Endodermal cell (in vitro differentiated cells): Measurements from ENCODE around the gene TNFSF8. TPM values are rescaled to one million over a fixed set of nuclear protein-coding genes. Genes with fewer than 3 reads are reported as not detected.

Experiments used
- DNase-seq: peaks from one replicate; pipeline ENCODE4 v3.0.0-alpha.2; 2017
- H3K27ac ChIP-seq: 2 replicates; pipeline ENCODE4 v1.5.1; 2013; ENCODE audit warnings: mild to moderate bottlenecking, low read depth, low read length, moderate library complexity
- H3K27me3 ChIP-seq: 2 replicates; pipeline ENCODE4 v1.6.1; 2013; ENCODE audit warnings: mild to moderate bottlenecking, low read length, moderate library complexity; ENCODE audit not compliant: insufficient read depth, control insufficient read depth, poor library complexity, severe bottlenecking
- H3K36me3 ChIP-seq: 2 replicates; pipeline ENCODE4 v1.7.0; 2013; ENCODE audit warnings: mild to moderate bottlenecking, low read length, moderate library complexity; ENCODE audit not compliant: control insufficient read depth, insufficient read depth
- H3K4me1 ChIP-seq: one replicate; pipeline ENCODE4 v1.7.0; 2013; ENCODE audit warnings: low read length; ENCODE audit not compliant: control insufficient read depth, insufficient read depth
- H3K4me3 ChIP-seq: 2 replicates; pipeline ENCODE4 v1.5.1; 2013; ENCODE audit warnings: mild to moderate bottlenecking, low read length, moderate library complexity
- H3K9ac ChIP-seq: 2 replicates; pipeline ENCODE4 v1.6.1; 2013; ENCODE audit warnings: mild to moderate bottlenecking, low read length, moderate library complexity; ENCODE audit not compliant: poor library complexity, severe bottlenecking; ENCODE audit errors: extremely low read depth
- H3K9me3 ChIP-seq: 2 replicates; pipeline ENCODE4 v1.6.1; 2013; ENCODE audit warnings: mild to moderate bottlenecking, low read length, moderate library complexity; ENCODE audit not compliant: control insufficient read depth
- H3K27ac Mint-ChIP-seq: 2 replicates; pipeline ENCODE4 v1.8.0; 2020; ENCODE audit warnings: mixed read lengths
- H3K27me3 Mint-ChIP-seq: 2 replicates; pipeline ENCODE4 v1.8.0; 2021; ENCODE audit warnings: mild to moderate bottlenecking, mixed read lengths; ENCODE audit not compliant: insufficient read depth
- H3K36me3 Mint-ChIP-seq: 2 replicates; pipeline ENCODE4 v1.8.0; 2020; ENCODE audit warnings: low read depth, mixed read lengths
- H3K4me1 Mint-ChIP-seq: 2 replicates; pipeline ENCODE4 v1.8.0; 2020; ENCODE audit warnings: mixed read lengths
- H3K4me3 Mint-ChIP-seq: 2 replicates; pipeline ENCODE4 v1.8.0; 2020; ENCODE audit warnings: mild to moderate bottlenecking, moderate library complexity, mixed read lengths
- H3K9me3 Mint-ChIP-seq: 2 replicates; pipeline ENCODE4 v1.8.0; 2020; ENCODE audit warnings: mild to moderate bottlenecking, mixed read lengths
- WGBS, 2 experiments: methylation state at CpG; one replicate each; pipeline versions ENCODE4 v1.1.5 to v1.1.7; 2013; ENCODE audit warnings: missing lambda C conversion rate in 2 of 2, mixed read lengths in 1 of 2; ENCODE audit not compliant: insufficient coverage in 1 of 2, insufficient read length in 1 of 2; 5-methylcytosine and 5-hydroxymethylcytosine counted together
- total RNA-seq, 2 donors: library from RNA; stranded (reverse); fragmentation: NEBNext Ultra II Directional in 1 of 2; extraction: Animal tissue kit (Norgen Biotek cat#: 25700) in 1 of 2; gene quantifications; 2 replicates in 1 of 2; 3 replicates in 1 of 2; pipeline ENCODE4 v1.2.1, GENCODE V29; 2021
- TF ChIP-seq, protein P1 (sequence below): fragments of 200-600 bp; sonication (generic); conservative IDR thresholded peaks from 2 replicates; pipeline ENCODE4 v1.5.0; 2021; ENCODE audit warnings: antibody characterized with exemption, mild to moderate bottlenecking

TNFSF8 gene
- total RNA-seq, 2 donors from 2014 or later = not detected

DNA sequence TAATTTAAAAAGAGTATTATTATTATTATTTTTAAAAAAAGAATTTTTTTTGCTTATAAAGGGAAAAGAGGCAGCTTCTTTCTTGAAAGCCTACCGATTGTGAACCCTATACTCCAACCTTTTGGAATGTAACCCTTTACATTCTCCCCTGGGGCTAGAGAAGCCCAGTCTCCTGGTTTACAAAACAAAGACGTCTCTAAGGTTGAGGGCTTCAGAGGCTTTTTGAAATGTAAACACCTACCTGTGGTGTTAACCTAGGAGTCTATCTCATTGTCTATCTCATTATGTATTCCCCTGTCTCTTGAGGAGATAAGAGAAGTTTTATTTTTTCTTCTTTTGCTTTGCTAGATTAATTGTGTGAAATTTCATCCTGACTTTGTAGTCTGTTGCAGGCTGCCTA is 4.7 kb downstream of the TNFSF8 start:
- TF ChIP-seq, protein P1, sequence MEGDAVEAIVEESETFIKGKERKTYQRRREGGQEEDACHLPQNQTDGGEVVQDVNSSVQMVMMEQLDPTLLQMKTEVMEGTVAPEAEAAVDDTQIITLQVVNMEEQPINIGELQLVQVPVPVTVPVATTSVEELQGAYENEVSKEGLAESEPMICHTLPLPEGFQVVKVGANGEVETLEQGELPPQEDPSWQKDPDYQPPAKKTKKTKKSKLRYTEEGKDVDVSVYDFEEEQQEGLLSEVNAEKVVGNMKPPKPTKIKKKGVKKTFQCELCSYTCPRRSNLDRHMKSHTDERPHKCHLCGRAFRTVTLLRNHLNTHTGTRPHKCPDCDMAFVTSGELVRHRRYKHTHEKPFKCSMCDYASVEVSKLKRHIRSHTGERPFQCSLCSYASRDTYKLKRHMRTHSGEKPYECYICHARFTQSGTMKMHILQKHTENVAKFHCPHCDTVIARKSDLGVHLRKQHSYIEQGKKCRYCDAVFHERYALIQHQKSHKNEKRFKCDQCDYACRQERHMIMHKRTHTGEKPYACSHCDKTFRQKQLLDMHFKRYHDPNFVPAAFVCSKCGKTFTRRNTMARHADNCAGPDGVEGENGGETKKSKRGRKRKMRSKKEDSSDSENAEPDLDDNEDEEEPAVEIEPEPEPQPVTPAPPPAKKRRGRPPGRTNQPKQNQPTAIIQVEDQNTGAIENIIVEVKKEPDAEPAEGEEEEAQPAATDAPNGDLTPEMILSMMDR = no peak
- no peaks in the 10 kb centered on the region for H3K9me3 ChIP-seq
- H3K27me3 ChIP-seq = peaks cover 73% of the 10 kb centered on the region
- H3K4me3 Mint-ChIP-seq = no peak overlapping the region
- no peak overlapping the region for H3K27ac ChIP-seq
- H3K27me3 Mint-ChIP-seq = peaks cover 92% of the 10 kb centered on the region
- peaks cover 7% of the 10 kb centered on the region for H3K4me1 ChIP-seq
- H3K36me3 ChIP-seq = no peaks in the 10 kb centered on the region
- no peak overlapping the region for H3K9ac ChIP-seq
- H3K27ac Mint-ChIP-seq = no peak overlapping the region
- peaks cover 42% of the 10 kb centered on the region for H3K4me1 Mint-ChIP-seq
- H3K4me3 ChIP-seq = no peak overlapping the region
- no peaks in the 10 kb centered on the region for H3K36me3 Mint-ChIP-seq
- 0% methylated on average over 2 of the region's 2 CpGs; no CpG with 5 or more reads in 1 of the 2 experiments for WGBS, 2 experiments
- H3K9me3 Mint-ChIP-seq = no peaks in the 10 kb centered on the region
- no peak for DNase-seq

DNA sequence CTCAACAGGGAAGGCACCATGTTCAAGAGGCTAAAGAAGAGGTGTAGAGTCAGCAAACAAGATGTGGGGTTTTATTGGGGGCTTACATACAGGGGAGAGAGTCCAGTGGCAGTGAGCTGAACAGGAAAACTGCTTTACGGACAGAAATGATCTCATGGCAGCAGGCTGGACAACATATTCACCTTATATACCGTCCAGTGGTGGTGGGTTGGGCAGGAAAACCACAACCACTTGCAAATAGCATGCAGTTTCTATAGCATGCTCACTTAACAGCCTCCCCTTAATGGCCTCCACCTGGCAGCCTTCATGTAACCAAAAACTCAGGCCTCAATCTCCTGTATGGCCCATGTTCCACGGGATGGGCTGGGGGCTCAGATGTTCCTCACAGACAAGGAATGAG is 5.4 kb downstream of the TNFSF8 start:
- H3K27me3 ChIP-seq = peaks cover 73% of the 10 kb centered on the region
- H3K4me3 ChIP-seq = no peak overlapping the region
- H3K36me3 ChIP-seq = no peaks in the 10 kb centered on the region
- TF ChIP-seq, protein P1 = no peak
- H3K27ac Mint-ChIP-seq = no peak overlapping the region
- H3K4me1 ChIP-seq = peaks cover 6% of the 10 kb centered on the region
- peaks cover 42% of the 10 kb centered on the region for H3K4me1 Mint-ChIP-seq
- peaks cover 92% of the 10 kb centered on the region for H3K27me3 Mint-ChIP-seq
- no peak for DNase-seq
- H3K27ac ChIP-seq = no peak overlapping the region
- H3K4me3 Mint-ChIP-seq = no peak overlapping the region
- H3K9ac ChIP-seq = no peak overlapping the region
- no peaks in the 10 kb centered on the region for H3K9me3 ChIP-seq
- H3K36me3 Mint-ChIP-seq = no peaks in the 10 kb centered on the region
- H3K9me3 Mint-ChIP-seq = no peaks in the 10 kb centered on the region
- 72 to 80% methylated on average over 2 to 3 of the region's 3 CpGs for WGBS, 2 experiments

DNA sequence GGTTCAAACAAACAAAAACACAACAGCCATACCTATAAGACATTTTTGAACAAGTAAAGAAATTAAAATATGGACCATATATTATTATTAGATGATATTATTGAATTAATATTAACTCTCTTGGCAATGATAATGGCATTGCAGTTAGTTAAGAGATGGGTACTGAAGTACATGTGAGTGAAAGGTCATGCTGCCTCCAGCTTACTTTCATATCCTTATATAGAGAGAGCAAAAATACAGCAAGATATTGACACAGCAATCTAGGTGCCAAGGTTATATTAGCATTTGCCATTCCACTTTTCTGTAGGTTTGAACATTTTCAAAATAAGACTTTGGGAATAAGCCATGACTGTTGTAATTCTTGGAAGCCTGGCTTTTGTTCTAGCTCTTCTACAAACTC is 6.1 kb downstream of the TNFSF8 start:
- Mint-ChIP-seq H3K27me3 (peaks cover 94% of the 10 kb centered on the region), H3K36me3 (no peaks in the 10 kb centered on the region)

More for the DNA sequence above, 6.1 kb downstream of the TNFSF8 start:
- H3K27me3 ChIP-seq = peaks cover 76% of the 10 kb centered on the region
- H3K4me3 Mint-ChIP-seq = no peak overlapping the region
- peaks cover 41% of the 10 kb centered on the region for H3K4me1 Mint-ChIP-seq
- peaks cover 3% of the 10 kb centered on the region for H3K4me1 ChIP-seq
- no peaks in the 10 kb centered on the region for H3K9me3 ChIP-seq
- no peak overlapping the region for H3K4me3 ChIP-seq
- H3K9ac ChIP-seq = no peak overlapping the region
- no peaks in the 10 kb centered on the region for H3K36me3 ChIP-seq
- TF ChIP-seq, protein P1 = no peak
- H3K27ac Mint-ChIP-seq = no peak overlapping the region
- H3K27ac ChIP-seq = no peak overlapping the region
- no peaks in the 10 kb centered on the region for H3K9me3 Mint-ChIP-seq
- no peak for DNase-seq
